ENCODE measurements around the gene TRIP4. TPM values are rescaled to one million over a fixed set of nuclear protein-coding genes. Genes with fewer than 3 reads are reported as not detected.

Gene TRIP4
- total RNA-seq, 4 donors from 2014 or later: 9.9 to 13.2 (median 11.8) TPM

- Histone ChIP-seq H3K36me3 (no peaks in the 10 kb centered on the region), H3K9me3 (no peaks in the 10 kb centered on the region), H3K4me3 (peak overlapping the region; percentile 84 to 99 (median 86)), H3K4me1 (peaks cover 49 to 81% (median 76%) of the 10 kb centered on the region in 4 donors), H3K27me3 (no peaks in the 10 kb centered on the region), H3K27ac (replicated peaks in 1 of 4) (peak overlapping the region; percentile 93 to 96 (median 96))
- no peak for DNase-seq (ENCODE audit: extremely low spot score)
- TF ChIP-seq EP300 (IDR thresholded peaks at IDR 0.05) (no peak), POLR2AphosphoS5 (IDR thresholded peaks at IDR 0.05) (no peak), CTCF (IDR thresholded peaks at IDR 0.05) (no peak), POLR2A (IDR thresholded peaks at IDR 0.05; ENCODE audit: low read depth) (no peak)
- intact Hi-C loops (cut with DNase I): loop anchor here (10.0 kb wide), 1 partner anchor 63 kb away; no protein-coding TSS in a partner anchor
- 10% methylated on average over 5 of the region's 5 CpGs for WGBS
Observed at GRCh38 chr15:64461721-64462162, 74.1 kb downstream of the TRIP4 start.

GRCh38 chr15:64462492-64462891, 74.9 kb downstream of the TRIP4 start:
- Histone ChIP-seq H3K4me3 (peak overlapping the region in 2 of 4 donors; percentile 84 to 87), H3K9me3 (no peaks in the 10 kb centered on the region), H3K27ac (replicated peaks in 1 of 4) (peak overlapping the region; percentile 93 to 96 (median 96)), H3K36me3 (no peaks in the 10 kb centered on the region), H3K4me1 (peaks cover 56 to 81% (median 76%) of the 10 kb centered on the region in 4 donors), H3K27me3 (no peaks in the 10 kb centered on the region)
- no peak for DNase-seq (ENCODE audit: extremely low spot score)
- intact Hi-C loops (cut with DNase I): loop anchor here (10.0 kb wide), 1 partner anchor 62 kb away; no protein-coding TSS in a partner anchor
- TF ChIP-seq POLR2A (IDR thresholded peaks at IDR 0.05; ENCODE audit: low read depth): no peak
- no peak for TF ChIP-seq EP300 (IDR thresholded peaks at IDR 0.05)
- TF ChIP-seq POLR2AphosphoS5 (IDR thresholded peaks at IDR 0.05): no peak
- TF ChIP-seq CTCF (IDR thresholded peaks at IDR 0.05): no peak

DNA sequence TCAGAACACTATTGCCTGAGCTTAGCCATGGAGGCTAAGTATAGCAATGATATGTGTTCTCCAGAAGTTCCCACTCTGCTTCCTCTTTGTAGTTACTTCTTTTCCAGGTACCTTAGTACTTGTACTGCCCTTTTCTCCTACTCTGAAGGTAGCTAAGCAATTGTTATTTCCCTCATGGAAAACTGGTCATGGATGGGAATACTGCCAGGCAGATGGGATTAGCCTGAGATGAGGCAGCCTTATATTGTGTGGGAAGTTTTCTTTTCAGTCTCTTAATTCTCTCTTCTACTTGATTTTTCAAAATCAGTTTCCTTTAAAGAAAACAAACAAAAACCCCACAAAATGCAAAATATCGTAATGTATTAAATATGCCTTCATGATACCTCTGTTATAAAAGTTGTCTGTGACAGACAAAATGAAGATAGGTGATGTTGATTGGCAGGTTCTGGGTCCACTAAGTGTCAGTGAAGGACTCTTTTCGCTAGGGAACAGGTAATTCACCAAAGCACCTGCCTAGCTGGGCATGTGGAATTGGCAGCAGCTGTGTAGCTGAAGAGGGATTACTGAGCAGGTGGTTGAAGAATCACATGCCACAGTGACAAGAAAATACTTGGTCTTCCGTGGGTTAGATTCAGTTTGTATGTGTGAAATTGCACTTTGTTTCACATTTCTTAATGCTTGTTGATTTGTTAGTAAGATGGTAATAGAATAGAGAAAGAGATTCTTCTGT, 76.8 kb downstream of the TRIP4 start:
- peaks cover 57 to 83% (median 79%) of the 10 kb centered on the region in 4 donors for H3K4me1 ChIP-seq

DNA sequence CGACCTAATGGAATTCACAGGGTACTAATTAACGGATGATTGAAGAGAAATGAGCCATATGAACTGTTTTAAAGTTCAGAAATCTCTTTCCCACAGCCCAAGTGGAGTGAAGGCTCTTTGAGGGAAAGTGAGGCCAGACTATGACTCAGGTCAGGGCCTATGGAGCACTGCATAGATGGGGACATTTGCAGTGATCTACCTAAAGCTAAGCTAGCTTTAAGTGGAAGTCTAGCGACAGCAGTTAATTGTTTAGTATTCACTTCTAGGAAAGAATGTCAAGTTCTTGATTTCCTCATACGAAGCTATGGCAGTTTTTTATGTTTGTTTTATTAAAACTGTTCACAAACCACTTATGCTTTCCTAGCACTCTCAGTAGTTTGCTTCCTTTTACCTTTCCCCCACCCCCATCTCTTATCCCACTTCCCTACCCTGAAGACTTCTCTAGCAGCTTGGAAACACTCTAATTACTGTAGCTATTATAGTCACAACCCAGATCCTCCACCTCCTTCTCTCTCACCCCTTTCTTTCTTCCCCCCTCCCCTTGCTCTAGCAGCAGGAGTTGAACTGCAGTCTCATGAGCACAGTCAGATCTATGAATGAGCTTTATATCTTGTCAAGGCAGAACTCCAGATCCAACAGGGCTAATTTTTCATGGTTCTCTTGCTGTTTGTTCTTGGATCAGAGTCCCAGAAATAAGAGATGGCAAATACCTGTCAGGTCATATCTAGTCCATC, 78.9 kb downstream of the TRIP4 start:
- no peak overlapping the region for H3K4me3 ChIP-seq
- H3K27ac ChIP-seq (replicated peaks in 1 of 4): no peak overlapping the region
- peaks cover 0 to 4% (median 0%) of the 10 kb centered on the region in 4 donors for H3K36me3 ChIP-seq
- intact Hi-C loops (cut with DNase I): loop anchor here (10.0 kb wide), 1 partner anchor 58 kb away; no protein-coding TSS in a partner anchor
- DNase-seq (ENCODE audit: extremely low spot score): no peak
- H3K9me3 ChIP-seq: no peaks in the 10 kb centered on the region
- H3K4me1 ChIP-seq: peaks cover 51 to 71% (median 66%) of the 10 kb centered on the region in 4 donors
- no peaks in the 10 kb centered on the region for H3K27me3 ChIP-seq
- 58% methylated on average over 4 of the region's 4 CpGs for whole genome bisulfite sequencing
- TF ChIP-seq POLR2AphosphoS5 (IDR thresholded peaks at IDR 0.05): no peak
- TF ChIP-seq CTCF (IDR thresholded peaks at IDR 0.05): no peak
- TF ChIP-seq EP300 (IDR thresholded peaks at IDR 0.05): no peak
- TF ChIP-seq POLR2A (IDR thresholded peaks at IDR 0.05; ENCODE audit: low read depth): no peak

More for the DNA sequence above, 76.8 kb downstream of the TRIP4 start:
- TF ChIP-seq CTCF (IDR thresholded peaks at IDR 0.05): no peak
- no peak for TF ChIP-seq POLR2A (IDR thresholded peaks at IDR 0.05; ENCODE audit: low read depth)
- no peak for TF ChIP-seq POLR2AphosphoS5 (IDR thresholded peaks at IDR 0.05)
- TF ChIP-seq EP300 (IDR thresholded peaks at IDR 0.05): no peak
- H3K36me3 ChIP-seq: no peaks in the 10 kb centered on the region
- H3K4me3 ChIP-seq: no peak overlapping the region
- H3K27ac ChIP-seq (replicated peaks in 1 of 4): peak overlapping the region in 1 of 4 donors; percentile 17
- no peaks in the 10 kb centered on the region for H3K27me3 ChIP-seq
- H3K9me3 ChIP-seq: no peaks in the 10 kb centered on the region
- WGBS: 51% methylated on average over 3 of the region's 3 CpGs
- no peak for DNase-seq (ENCODE audit: extremely low spot score)
- intact Hi-C loops (cut with DNase I): loop anchor here (10.0 kb wide), 1 partner anchor 60 kb away; no protein-coding TSS in a partner anchor

All from esophagus muscularis mucosa (tissue), 4 donors.